ENCODE results near the gene CALM3. TPM values are rescaled to one million over a fixed set of nuclear protein-coding genes. Genes with fewer than 3 reads are reported as not detected.

Gene CALM3
- total and polyA plus RNA-seq, 2 donors from 2014 or later: 217 to 350 TPM

- Histone ChIP-seq H3K9me3 (ENCODE audit: control insufficient read depth in 2 of 3, insufficient read depth in 1 of 3, low read length in 3 of 3) (no peaks in the 10 kb centered on the region), H3K4me3 (ENCODE audit: low read length in 3 of 3) (no peak overlapping the region), H3K36me3 (ENCODE audit: control insufficient read depth in 2 of 3, insufficient read depth in 3 of 3, low read length in 3 of 3) (no peaks in the 10 kb centered on the region), H3K27me3 (ENCODE audit: control insufficient read depth, insufficient read depth, low read length) (no peaks in the 10 kb centered on the region), H3K9ac (ENCODE audit: low read length in 3 of 3) (no peak overlapping the region), H3K27ac (ENCODE audit: low read depth in 2 of 2, low read length in 2 of 2) (no peak overlapping the region), H3K4me1 (ENCODE audit: control insufficient read depth in 2 of 3, insufficient read depth in 2 of 3, low read depth in 1 of 3, low read length in 3 of 3) (no peaks in the 10 kb centered on the region)
- DNase-seq (no peak), FAIRE-seq (no peak)
- intact Hi-C loops (cut with DNase I): no loop called here
- TF ChIP-seq, protein P1, sequence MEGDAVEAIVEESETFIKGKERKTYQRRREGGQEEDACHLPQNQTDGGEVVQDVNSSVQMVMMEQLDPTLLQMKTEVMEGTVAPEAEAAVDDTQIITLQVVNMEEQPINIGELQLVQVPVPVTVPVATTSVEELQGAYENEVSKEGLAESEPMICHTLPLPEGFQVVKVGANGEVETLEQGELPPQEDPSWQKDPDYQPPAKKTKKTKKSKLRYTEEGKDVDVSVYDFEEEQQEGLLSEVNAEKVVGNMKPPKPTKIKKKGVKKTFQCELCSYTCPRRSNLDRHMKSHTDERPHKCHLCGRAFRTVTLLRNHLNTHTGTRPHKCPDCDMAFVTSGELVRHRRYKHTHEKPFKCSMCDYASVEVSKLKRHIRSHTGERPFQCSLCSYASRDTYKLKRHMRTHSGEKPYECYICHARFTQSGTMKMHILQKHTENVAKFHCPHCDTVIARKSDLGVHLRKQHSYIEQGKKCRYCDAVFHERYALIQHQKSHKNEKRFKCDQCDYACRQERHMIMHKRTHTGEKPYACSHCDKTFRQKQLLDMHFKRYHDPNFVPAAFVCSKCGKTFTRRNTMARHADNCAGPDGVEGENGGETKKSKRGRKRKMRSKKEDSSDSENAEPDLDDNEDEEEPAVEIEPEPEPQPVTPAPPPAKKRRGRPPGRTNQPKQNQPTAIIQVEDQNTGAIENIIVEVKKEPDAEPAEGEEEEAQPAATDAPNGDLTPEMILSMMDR (IDR thresholded peaks at IDR 0.05; ENCODE audit: borderline replicate concordance, extremely low read depth, insufficient read depth): no peak
These were observed 15.6 kb upstream of the CALM3 start for GRCh38 chr19:46585539-46585938.

DNA sequence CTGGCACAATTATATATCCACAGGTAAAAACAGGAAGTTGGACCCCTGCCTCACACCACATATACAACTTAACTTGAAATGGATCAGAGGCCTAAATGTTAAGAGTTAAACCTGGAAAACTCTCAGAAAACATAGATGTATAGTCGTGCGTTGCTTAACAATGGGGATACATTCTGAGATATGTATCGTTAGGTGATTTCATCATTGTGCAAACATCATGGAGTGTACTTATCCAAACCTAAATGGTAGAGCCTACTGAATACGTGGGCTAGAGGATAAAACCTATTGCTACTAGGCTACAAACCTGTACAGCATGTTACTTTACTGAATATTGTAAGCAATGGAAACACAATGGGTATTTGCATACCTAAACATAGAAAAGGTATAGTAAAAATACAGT is 14.8 kb upstream of the CALM3 start:
- H3K9me3 ChIP-seq (ENCODE audit: control insufficient read depth in 2 of 3, insufficient read depth in 1 of 3, low read length in 3 of 3): no peaks in the 10 kb centered on the region
- no peak for FAIRE-seq
- H3K36me3 ChIP-seq (ENCODE audit: control insufficient read depth in 2 of 3, insufficient read depth in 3 of 3, low read length in 3 of 3): no peaks in the 10 kb centered on the region
- no peaks in the 10 kb centered on the region for H3K4me1 ChIP-seq (ENCODE audit: control insufficient read depth in 2 of 3, insufficient read depth in 2 of 3, low read depth in 1 of 3, low read length in 3 of 3)
- intact Hi-C loops (cut with DNase I): no loop called here
- no peak overlapping the region for H3K27ac ChIP-seq (ENCODE audit: low read depth in 2 of 2, low read length in 2 of 2)
- H3K4me3 ChIP-seq (ENCODE audit: low read length in 3 of 3): no peak overlapping the region
- TF ChIP-seq, protein P1 (IDR thresholded peaks at IDR 0.05; ENCODE audit: borderline replicate concordance, extremely low read depth, insufficient read depth): no peak
- DNase-seq: no peak
- H3K27me3 ChIP-seq (ENCODE audit: control insufficient read depth, insufficient read depth, low read length): no peaks in the 10 kb centered on the region
- no peak overlapping the region for H3K9ac ChIP-seq (ENCODE audit: low read length in 3 of 3)

DNA sequence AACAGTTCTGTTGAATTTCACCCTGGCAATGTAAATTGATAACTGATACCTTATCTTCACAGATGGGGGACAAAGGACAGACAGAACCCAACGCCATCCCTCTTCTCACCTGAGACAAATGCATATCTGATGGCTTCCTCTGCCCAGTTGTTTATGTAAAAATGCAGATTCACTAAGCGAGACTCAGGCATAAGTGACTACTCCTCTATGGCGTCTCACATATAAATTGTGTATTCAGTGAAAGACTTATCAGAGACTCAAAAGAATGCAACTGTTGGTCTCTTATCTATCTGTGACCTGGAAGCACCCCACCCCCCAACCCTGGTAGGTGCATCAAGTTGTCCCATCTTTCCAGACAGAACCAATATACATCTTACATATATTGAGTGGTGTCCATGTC is 13.3 kb upstream of the CALM3 start:
- FAIRE-seq: no peak
- H3K9me3 ChIP-seq (ENCODE audit: control insufficient read depth in 2 of 3, insufficient read depth in 1 of 3, low read length in 3 of 3): no peaks in the 10 kb centered on the region
- intact Hi-C loops (cut with DNase I): no loop called here
- TF ChIP-seq, protein P1 (IDR thresholded peaks at IDR 0.05; ENCODE audit: borderline replicate concordance, extremely low read depth, insufficient read depth): no peak
- no peaks in the 10 kb centered on the region for H3K36me3 ChIP-seq (ENCODE audit: control insufficient read depth in 2 of 3, insufficient read depth in 3 of 3, low read length in 3 of 3)
- no peak overlapping the region for H3K4me3 ChIP-seq (ENCODE audit: low read length in 3 of 3)
- DNase-seq: no peak
- no peaks in the 10 kb centered on the region for H3K27me3 ChIP-seq (ENCODE audit: control insufficient read depth, insufficient read depth, low read length)
- no peaks in the 10 kb centered on the region for H3K4me1 ChIP-seq (ENCODE audit: control insufficient read depth in 2 of 3, insufficient read depth in 2 of 3, low read depth in 1 of 3, low read length in 3 of 3)
- no peak overlapping the region for H3K9ac ChIP-seq (ENCODE audit: low read length in 3 of 3)
- H3K27ac ChIP-seq (ENCODE audit: low read depth in 2 of 2, low read length in 2 of 2): no peak overlapping the region

DNA sequence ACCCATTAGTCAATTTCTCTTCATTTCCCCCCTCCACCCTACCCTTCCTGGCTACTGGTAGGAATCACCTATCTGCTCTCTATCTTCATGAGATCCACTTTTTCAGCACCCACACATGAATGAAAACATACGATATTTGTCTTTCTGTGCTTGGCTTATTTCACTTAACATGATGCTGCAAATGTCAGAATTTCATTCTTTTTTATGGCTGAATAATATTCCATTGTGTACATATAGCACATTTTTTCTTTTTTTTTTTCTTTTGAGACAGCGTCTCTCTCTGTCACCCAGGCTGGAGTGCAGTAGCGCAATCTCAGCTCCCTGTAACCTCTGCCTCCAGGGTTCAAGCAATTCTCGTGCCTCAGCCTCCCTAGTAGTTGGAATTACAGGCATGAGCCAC is 9.9 kb upstream of the CALM3 start:
- DNase-seq (no peak), FAIRE-seq (no peak)
- H3K36me3 ChIP-seq (ENCODE audit: control insufficient read depth in 2 of 3, insufficient read depth in 3 of 3, low read length in 3 of 3): no peaks in the 10 kb centered on the region
- H3K27ac ChIP-seq (ENCODE audit: low read depth in 2 of 2, low read length in 2 of 2): no peak overlapping the region
- H3K4me3 ChIP-seq (ENCODE audit: low read length in 3 of 3): no peak overlapping the region
- H3K4me1 ChIP-seq (ENCODE audit: control insufficient read depth in 2 of 3, insufficient read depth in 2 of 3, low read depth in 1 of 3, low read length in 3 of 3): no peaks in the 10 kb centered on the region
- H3K27me3 ChIP-seq (ENCODE audit: control insufficient read depth, insufficient read depth, low read length): no peaks in the 10 kb centered on the region
- intact Hi-C loops (cut with DNase I): no loop called here
- no peak overlapping the region for H3K9ac ChIP-seq (ENCODE audit: low read length in 3 of 3)
- no peaks in the 10 kb centered on the region for H3K9me3 ChIP-seq (ENCODE audit: control insufficient read depth in 2 of 3, insufficient read depth in 1 of 3, low read length in 3 of 3)
- TF ChIP-seq, protein P1 (IDR thresholded peaks at IDR 0.05; ENCODE audit: borderline replicate concordance, extremely low read depth, insufficient read depth): no peak

Measured in kidney (tissue), 14 donors.